Stimulated activated CD8-positive, alpha-beta memory T cell treated with anti-CD3 and anti-CD28 coated beads, Interleukin-2, amount 100 ng/mL, for 48 hours (primary cell): ENCODE measurements around the gene DCLRE1B.

Experiments used
- DNase-seq, 2 donors: peaks; one replicate each; pipeline ENCODE4 v3.0.0-alpha.2; 2020; ENCODE audit warnings: low read depth in 2 of 2

DCLRE1B gene

GRCh38 chr1:113887402-113888175, 17.5 kb upstream of the DCLRE1B start, which contains the start of gene BCL2L15:
Gene BCL2L15 (minus strand): TSS chr1:113887581. CDS start chr1:113887375, 206 bp downstream.
- no peak for DNase-seq

GRCh38 chr1:113890816-113891215, 14.3 kb upstream of the DCLRE1B start:
- no peak for DNase-seq

DNA sequence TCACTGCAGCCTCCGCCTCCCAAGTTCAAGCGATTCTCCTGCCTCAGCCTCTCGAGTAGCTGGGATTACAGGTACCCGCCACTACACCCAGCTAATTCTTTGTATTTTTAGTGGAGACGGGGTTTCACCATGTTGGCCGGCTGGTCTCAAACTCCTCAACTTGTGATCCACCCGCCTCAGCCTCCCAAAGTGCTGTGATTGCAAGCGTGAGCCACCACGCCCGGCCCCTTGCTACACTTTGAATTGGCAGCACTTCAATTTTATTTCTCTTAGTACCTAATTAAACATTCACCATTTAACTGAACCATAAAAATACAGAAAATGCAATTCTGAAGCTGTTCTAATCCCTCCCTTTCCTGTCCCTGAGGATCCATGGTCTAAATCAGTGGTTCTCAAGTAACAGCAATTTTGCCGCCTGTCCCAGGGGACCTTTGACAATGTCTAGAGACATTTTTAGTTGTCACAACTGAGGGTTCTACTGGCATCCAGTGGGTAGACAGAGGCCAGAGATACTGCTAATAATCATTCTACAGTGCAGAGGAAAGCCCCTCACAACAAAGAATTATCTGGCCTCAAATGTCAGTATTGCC, 13.4 kb upstream of the DCLRE1B start:
- DNase-seq = no peak

DNA sequence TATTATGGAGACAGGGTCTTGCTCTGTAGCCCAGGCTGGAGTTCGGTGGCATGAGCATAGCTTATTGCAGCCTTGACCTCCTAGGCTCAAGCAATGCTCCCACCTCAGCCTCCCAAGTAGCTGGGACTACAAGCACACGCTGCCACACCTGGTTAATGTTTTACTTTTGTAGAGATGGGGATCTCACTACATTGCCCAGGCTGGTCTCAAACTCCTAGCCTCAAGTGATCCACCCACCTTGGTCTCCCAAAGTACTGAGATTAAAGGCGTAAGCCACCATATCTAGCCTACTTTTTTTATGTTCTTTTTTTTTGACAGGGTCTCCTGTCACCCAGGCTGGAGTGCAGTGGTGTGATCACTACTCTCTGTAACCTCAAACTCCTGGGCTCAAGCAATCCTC, 11.9 kb upstream of the DCLRE1B start:
- no peak for DNase-seq

DNA sequence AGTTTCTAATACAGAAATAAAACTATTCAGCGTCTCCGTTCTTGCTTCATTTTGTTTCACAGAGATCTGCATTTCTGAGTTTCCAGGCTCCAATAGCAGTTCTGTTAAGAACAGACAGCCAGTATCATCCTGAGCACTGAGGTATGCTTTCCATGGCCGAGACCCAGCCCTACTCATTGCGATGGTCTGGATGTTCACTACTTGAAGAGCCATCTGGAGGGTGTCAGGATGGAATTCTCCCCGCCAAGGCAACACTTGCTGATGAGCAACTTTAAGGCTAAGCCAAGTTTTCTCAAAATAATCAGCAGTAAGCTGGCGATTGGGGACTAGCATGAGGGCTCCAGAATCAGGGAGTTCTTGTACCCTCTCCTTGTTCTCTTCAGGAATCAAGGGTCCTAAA, 10.0 kb upstream of the DCLRE1B start:
- DNase-seq = no peak

- no peak for DNase-seq
Measured at GRCh38 chr1:113895961-113896360, 9.2 kb upstream of the DCLRE1B start.

GRCh38 chr1:113898241-113898814, 6.8 kb upstream of the DCLRE1B start:
- DNase-seq = no peak

- DNase-seq = no peak
Measured at GRCh38 chr1:113899111-113899510, 6.0 kb upstream of the DCLRE1B start.

DNA sequence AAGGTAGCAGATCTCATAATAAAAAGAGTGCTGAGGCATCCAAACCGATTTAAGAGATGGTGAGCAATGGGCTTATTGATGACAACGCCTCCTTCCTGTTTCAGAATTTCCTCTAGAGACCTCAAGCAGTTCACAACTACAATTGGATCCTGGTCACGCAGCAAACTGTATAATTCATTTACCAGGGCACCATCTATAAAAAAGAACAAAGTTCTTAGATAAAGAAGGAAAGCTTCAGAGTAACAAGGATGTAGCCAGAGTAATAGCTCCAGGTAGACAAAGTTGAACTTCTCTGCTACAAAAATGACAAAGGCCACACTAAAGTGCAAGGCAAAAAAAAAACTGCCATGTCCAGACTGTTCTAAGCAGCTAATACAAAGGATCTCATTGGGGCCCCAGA, 3.9 kb upstream of the DCLRE1B start:
- DNase-seq = no peak

DNA sequence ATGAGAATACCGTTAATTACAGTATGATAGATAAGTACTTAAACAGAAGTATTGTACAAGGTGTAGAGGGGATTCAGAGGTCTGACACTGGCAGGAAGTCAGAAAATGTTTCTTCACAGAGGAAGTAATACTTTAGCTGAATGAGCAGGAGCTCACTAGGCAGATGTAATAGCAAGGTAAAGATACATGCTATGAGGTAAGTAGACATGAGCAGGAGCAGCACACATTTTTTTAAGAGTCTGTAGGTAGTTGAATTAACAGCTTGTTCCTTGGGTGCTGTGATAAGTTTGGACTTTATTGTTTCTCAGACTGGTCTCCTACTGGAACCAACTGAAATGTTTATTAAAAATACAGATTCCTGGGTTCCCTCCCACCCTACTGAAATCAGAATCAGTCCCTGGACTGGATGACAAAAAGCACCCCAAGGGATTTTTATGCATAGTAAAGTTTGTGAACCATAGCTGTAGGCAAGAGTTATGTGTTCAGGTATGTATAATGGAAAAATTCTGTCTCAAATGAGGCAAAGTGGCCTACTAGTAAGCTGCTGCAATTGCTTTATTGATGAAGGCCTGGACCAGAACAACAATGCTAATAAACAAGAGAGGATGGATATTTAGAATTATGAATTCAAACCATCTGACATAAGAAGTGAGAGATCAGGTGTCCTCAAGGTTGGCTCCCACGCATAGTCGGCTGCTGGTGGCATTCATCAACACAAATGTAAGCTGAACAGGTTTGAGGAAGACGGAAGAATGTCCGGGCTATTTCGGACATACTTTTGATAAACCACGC, 1.4 kb upstream of the DCLRE1B start:
- DNase-seq = no peak

- DNase-seq = no peak
Measured at GRCh38 chr1:113904293-113904673, 843 bp upstream of the DCLRE1B start.

- peak; percentile 11 to 24 for DNase-seq
Measured at GRCh38 chr1:113905435-113905861, 322 bp downstream of the DCLRE1B start.

GRCh38 chr1:113912594-113913311, 7.6 kb downstream of the DCLRE1B start:
- DNase-seq = no peak

DNA sequence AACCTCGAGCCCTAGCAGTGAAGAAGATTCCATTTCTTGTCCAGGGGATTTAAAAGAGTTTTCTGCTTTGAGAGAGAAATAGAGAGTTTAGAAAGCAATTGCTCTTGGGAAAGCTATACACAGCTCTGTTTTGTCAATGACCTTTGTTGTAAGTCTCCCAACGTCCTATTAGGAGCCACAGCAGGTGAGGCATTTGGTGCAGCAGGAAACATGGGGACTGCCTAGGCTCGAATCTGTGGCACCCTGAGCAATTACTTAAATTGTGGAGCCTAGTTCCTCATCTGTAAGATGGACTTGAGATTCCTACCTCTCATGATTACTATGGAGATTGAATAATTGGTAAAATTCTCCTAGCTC, 8.2 kb downstream of the DCLRE1B start:
- no peak for DNase-seq

GRCh38 chr1:113913887-113914664, 8.9 kb downstream of the DCLRE1B start:
- no peak for DNase-seq

- no peak for DNase-seq
Measured at GRCh38 chr1:113916974-113917373, 11.8 kb downstream of the DCLRE1B start.

DNA sequence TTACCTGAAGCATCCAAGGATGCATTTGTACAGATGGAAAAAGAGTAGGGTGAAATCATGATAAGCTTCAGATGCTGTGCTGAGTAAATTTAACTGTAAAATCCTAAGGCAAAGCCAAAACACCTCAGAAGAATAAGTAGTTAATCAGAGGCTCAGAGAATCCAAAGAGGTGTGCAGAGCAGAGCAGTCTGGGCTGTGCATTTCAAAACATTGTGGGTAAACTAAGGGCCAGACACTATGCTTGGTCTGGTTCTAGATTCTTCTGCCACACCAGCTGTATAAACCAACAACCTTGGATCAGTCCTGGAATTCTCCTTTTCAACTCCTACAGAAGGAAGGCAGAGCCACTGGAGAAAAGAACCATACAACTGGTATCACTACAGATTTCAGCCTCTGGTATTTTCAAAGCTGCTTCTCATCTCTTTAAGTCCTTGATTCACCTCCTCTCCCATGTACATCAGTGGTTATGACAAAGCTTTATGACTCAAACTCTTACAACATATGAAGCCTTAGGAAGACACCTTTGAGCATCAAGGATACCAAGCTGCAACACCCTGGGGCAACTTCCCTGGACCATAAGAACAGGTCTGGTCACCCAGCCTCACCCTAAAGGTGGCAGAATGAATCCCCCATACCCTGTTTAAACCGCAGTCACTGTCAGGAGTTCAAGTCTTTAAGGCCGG, 12.4 kb downstream of the DCLRE1B start:
- no peak for DNase-seq

- DNase-seq = no peak
Measured at GRCh38 chr1:113918243-113918642, 13.1 kb downstream of the DCLRE1B start.

DNA sequence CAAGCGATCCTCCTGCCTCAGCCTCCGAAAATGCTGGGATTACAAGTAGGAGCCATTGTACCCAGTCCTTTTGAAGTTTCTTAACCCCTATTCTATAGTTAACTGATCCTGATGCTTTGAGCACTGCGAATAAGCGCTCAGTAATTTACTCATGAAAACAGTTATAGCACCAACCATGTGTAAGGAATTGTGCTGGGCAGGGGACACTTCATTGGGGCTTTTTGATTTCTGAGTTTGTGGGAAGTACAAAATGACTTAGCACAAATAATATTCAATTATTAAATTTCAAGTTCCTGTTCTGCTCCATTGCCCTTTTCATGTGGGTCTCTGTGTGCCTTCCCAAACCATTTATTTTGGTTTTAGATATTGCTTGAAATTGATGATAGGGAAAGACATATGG, 17.8 kb downstream of the DCLRE1B start:
- DNase-seq = no peak

- DNase-seq = no peak
Measured at GRCh38 chr1:113924473-113924872, 19.3 kb downstream of the DCLRE1B start.
